Suprapubic skin (tissue), 4 donors: ENCODE results near the gene CARTPT.

ENCODE experiments used
- CTCF ChIP-seq, 2 donors: fragments of 200-600 bp in 1 of 2; fragments of 450-650 bp in 1 of 2; sonication (generic) in 1 of 2; IDR thresholded peaks; one replicate each; pipeline ENCODE4 v1.5.1; 2016 to 2019; ENCODE audit warnings: antibody characterized with exemption in 2 of 2, mild to moderate bottlenecking in 1 of 2, moderate library complexity in 1 of 2
- POLR2A ChIP-seq, 2 donors: fragments of 450-650 bp; IDR thresholded peaks; one replicate each; pipeline ENCODE4 v1.6.1; 2017; ENCODE audit warnings: antibody characterized with exemption in 2 of 2, mild to moderate bottlenecking in 2 of 2, moderate library complexity in 2 of 2
- POLR2AphosphoS5 ChIP-seq, 3 donors: sonication (generic); formaldehyde crosslinking; IDR thresholded peaks; one replicate each; pipeline ENCODE4 v1.6.1; 2017; ENCODE audit warnings: antibody characterized with exemption in 3 of 3

- TF ChIP-seq CTCF (IDR thresholded peaks at IDR 0.05) (no peak), POLR2A (IDR thresholded peaks at IDR 0.05) (no peak), POLR2AphosphoS5 (IDR thresholded peaks at IDR 0.05) (no peak)
Measured at GRCh38 chr5:71700803-71701202, 18.3 kb upstream of the CARTPT start.
